ENCODE data around the gene RASSF8. TPM values are rescaled to one million over a fixed set of nuclear protein-coding genes. Genes with fewer than 3 reads are reported as not detected.

RASSF8 gene
- total RNA-seq, 3 donors from 2014 or later = 3.2 to 109 (median 8.0) TPM

DNA sequence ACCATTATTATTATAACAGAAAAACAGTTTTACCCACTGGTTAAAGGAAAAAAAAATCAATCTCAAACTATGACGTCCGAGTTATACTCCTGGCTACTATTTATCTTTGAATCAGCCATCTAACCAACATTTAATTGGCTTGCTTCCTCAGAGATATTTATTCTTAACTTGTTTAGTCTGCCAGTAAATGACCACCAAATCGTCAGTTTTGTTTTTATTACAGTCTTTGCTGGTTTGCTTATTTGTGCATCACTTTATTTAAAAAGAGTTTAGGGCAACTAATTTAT, 71.2 kb downstream of the RASSF8 start:
- intact Hi-C loops (cut with DNase I, micrococcal nuclease) = loop anchor here (5.0 to 10.0 kb wide), 3 partner anchors 65 to 597 kb away; no protein-coding TSS in a partner anchor
- TF ChIP-seq, protein P1, sequence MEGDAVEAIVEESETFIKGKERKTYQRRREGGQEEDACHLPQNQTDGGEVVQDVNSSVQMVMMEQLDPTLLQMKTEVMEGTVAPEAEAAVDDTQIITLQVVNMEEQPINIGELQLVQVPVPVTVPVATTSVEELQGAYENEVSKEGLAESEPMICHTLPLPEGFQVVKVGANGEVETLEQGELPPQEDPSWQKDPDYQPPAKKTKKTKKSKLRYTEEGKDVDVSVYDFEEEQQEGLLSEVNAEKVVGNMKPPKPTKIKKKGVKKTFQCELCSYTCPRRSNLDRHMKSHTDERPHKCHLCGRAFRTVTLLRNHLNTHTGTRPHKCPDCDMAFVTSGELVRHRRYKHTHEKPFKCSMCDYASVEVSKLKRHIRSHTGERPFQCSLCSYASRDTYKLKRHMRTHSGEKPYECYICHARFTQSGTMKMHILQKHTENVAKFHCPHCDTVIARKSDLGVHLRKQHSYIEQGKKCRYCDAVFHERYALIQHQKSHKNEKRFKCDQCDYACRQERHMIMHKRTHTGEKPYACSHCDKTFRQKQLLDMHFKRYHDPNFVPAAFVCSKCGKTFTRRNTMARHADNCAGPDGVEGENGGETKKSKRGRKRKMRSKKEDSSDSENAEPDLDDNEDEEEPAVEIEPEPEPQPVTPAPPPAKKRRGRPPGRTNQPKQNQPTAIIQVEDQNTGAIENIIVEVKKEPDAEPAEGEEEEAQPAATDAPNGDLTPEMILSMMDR (IDR thresholded peaks at IDR 0.05) = no peak
- Histone ChIP-seq H3K9me3 (no peaks in the 10 kb centered on the region), H3K36me3 (ENCODE audit: low read depth) (no peaks in the 10 kb centered on the region), H3K4me3 (no peak overlapping the region), H3K4me1 (ENCODE audit: low read depth) (no peaks in the 10 kb centered on the region)
- ATAC-seq (no peak), DNase-seq (no peak)

DNA sequence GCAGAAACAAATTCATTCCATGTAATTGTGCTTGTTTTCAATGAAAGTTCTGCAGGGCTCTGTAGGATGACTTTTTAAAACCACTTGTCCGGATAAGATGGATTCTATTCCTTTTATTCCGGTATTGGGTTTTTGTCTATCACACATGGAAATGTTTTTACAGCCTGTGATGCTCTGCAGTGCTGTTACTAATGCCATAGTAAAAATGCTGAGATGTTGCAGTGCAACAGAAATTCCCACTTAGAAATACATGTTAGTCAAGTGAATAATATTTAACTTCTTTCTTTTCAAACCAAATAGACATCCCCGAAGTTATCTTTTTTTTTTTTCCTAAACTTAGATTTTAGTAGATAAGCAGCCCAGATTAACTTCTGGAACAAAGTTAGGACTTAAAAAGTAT, 71.9 kb downstream of the RASSF8 start:
- H3K4me1 ChIP-seq (ENCODE audit: low read depth) = no peaks in the 10 kb centered on the region
- ATAC-seq (no peak), DNase-seq (no peak)
- H3K36me3 ChIP-seq (ENCODE audit: low read depth) = no peaks in the 10 kb centered on the region
- no peak overlapping the region for H3K4me3 ChIP-seq
- intact Hi-C loops (cut with DNase I, micrococcal nuclease) = no loop called here
- TF ChIP-seq, protein P1 (IDR thresholded peaks at IDR 0.05) = no peak
- H3K9me3 ChIP-seq = no peaks in the 10 kb centered on the region

DNA sequence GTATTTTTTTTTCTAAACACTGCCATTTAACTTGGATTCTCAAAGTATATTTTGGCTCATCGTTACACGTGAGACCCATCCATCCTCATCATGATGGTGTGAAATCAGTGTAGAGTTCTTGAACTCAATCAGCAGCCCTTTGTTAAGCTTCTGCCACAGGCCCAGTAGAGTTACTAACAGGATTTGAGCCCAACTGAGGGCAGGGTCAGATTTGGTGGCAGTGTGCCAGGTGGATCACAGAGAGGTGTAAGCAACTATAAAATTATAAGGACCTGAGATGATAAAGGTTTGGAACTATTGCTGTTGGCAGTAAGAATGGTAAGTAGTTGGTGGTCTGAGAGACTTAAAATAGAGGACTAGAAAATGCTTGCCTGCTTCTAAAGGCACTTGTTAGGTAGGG, 72.8 kb downstream of the RASSF8 start:
- Histone ChIP-seq H3K4me3 (no peak overlapping the region), H3K9me3 (no peaks in the 10 kb centered on the region), H3K36me3 (ENCODE audit: low read depth) (no peaks in the 10 kb centered on the region), H3K4me1 (ENCODE audit: low read depth) (no peaks in the 10 kb centered on the region)
- ATAC-seq (no peak), DNase-seq (no peak)
- intact Hi-C loops (cut with DNase I, micrococcal nuclease) = no loop called here
- TF ChIP-seq, protein P1 (IDR thresholded peaks at IDR 0.05) = no peak

DNA sequence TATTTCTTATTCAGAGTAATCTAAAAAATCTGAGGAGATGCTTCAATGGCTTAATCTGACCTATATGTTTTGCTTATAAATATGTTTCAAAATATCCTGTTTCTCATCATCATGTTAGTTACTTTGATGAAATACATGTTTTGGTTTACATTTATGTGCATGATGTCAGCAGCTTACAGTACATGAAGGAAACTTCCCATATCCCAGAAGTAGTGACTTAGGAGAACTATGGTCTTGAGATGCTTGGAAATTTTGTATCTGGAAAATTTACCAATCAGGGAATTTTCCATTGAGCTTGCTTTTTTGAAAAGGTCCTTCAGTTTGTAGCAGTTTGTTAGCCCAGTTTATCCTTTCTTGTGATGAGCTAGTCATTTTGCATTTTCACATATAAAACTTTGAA, 73.3 kb downstream of the RASSF8 start:
- ATAC-seq (no peak), DNase-seq (no peak)
- TF ChIP-seq, protein P1 (IDR thresholded peaks at IDR 0.05) = no peak
- Histone ChIP-seq H3K4me1 (ENCODE audit: low read depth) (no peaks in the 10 kb centered on the region), H3K36me3 (ENCODE audit: low read depth) (no peaks in the 10 kb centered on the region), H3K9me3 (no peaks in the 10 kb centered on the region), H3K4me3 (no peak overlapping the region)
- intact Hi-C loops (cut with DNase I, micrococcal nuclease) = no loop called here

DNA sequence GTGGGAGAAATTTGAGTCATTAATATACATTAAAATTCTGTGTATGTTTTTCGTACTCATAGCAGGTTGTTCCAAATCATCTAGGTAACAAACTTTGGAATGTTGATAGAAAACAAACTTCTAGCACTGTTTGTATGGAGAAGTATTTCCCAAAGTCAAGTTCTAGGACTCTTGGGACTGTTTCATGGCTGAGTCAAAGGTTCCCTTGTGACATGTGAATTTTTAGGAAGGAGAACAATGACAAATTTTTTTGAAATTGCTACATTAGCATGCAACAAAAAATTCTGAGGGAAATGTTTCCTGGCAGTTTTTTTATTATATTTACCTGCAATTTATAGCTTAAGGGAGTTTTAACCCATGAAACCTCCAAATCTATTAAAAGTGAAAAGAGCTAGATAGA, 73.8 kb downstream of the RASSF8 start:
- ATAC-seq = no peak
- no peaks in the 10 kb centered on the region for H3K36me3 ChIP-seq (ENCODE audit: low read depth)
- TF ChIP-seq, protein P1 (IDR thresholded peaks at IDR 0.05) = no peak

DNA sequence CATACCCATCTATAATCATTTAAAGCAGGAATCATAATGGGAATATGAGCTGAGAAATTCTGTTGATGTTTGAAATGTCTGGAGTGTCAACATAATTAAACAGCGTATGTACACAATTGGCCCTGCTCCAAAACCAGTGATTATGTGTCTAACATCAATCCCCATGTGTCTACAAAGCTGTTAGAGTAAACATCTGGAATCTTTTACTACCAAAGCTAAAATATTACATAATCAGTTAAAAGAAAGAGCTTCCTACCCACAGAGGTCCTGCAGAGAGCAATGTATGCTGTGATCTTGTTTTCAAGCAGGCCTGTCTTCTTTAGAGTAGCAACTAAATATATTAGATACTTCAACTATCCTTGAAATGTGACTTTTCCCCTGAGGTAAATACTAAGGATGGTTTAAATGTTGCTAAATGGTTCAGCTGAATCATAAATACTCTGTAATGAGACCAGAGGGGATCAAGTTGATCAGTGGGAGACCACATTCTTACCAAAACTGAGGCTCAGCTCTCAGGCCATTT, 74.3 kb downstream of the RASSF8 start:
- H3K4me3 ChIP-seq = no peak overlapping the region
- H3K9me3 ChIP-seq = no peaks in the 10 kb centered on the region
- H3K36me3 ChIP-seq (ENCODE audit: low read depth) = no peaks in the 10 kb centered on the region
- intact Hi-C loops (cut with DNase I, micrococcal nuclease) = no loop called here
- ATAC-seq (peak; percentile 55), DNase-seq (peak in 1 of 3 donors; percentile 42)
- TF ChIP-seq, protein P1 (IDR thresholded peaks at IDR 0.05) = no peak
- H3K4me1 ChIP-seq (ENCODE audit: low read depth) = no peaks in the 10 kb centered on the region

More for the DNA sequence above, 73.8 kb downstream of the RASSF8 start:
- DNase-seq = no peak
- Histone ChIP-seq H3K9me3 (no peaks in the 10 kb centered on the region), H3K4me1 (ENCODE audit: low read depth) (no peaks in the 10 kb centered on the region), H3K4me3 (no peak overlapping the region)
- intact Hi-C loops (cut with DNase I, micrococcal nuclease) = no loop called here
